GM08714 (cell line): ENCODE measurements around the gene UNC5B.

Experiments
- H3K4me3 ChIP-seq: fragments of 200-500 bp; sonication (Bioruptor generic); 2 replicates; pipeline ENCODE4 v1.5.1; 2014; ENCODE audit warnings: mild to moderate bottlenecking, low read length, inconsistent platforms
- ZNF274 ChIP-seq: IDR thresholded peaks from 2 replicates; pipeline ENCODE4 v1.6.1; 2012; ENCODE audit warnings: mild to moderate bottlenecking, low read depth, low read length

Gene UNC5B

GRCh38 chr10:71245420-71246325, 33.3 kb downstream of the UNC5B start:
- H3K4me3 ChIP-seq = no peak overlapping the region
- TF ChIP-seq ZNF274 = no peak

DNA sequence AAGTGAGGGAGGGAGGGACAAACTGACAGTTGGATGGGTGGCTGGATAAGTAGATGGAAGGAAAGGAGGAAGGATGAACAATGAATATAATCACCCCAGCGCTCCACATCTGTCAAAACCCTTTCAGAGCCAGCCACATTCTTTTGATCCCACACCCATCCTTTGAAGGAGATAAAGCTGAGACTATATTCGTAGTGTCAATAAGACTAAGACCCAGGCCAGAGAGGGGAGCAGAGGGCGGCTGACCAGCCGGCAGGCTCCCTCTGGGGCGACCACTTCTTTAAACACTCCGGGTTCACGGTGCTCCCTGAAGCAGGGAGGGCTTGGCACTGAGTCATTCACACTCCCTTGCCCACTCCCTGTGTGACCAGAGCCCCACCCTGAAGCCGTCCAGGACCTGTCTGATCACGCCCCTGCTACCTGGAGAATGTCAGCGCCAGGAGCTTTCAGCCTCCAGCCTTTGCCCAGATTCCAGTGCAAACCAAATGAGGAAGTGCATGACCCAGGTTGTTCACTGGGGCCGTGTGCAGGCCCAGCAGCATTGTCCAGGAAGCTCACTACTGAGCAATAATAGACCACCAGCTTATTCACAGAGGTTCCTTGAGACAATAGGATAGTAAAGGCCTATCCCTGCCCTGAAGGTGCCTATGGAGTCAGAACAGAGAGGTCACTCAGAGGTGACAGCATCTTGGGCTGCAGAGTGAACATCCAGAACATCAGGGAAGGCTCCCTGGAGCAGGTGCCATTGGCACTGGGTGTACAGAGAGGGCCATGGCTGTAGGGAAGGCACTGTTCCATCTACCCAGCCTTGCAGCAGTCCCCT, 34.4 kb downstream of the UNC5B start:
- no peak for TF ChIP-seq ZNF274
- no peak overlapping the region for H3K4me3 ChIP-seq

GRCh38 chr10:71247414-71247705, 35.0 kb downstream of the UNC5B start:
- H3K4me3 ChIP-seq = no peak overlapping the region
- no peak for TF ChIP-seq ZNF274

GRCh38 chr10:71247804-71248203, 35.4 kb downstream of the UNC5B start:
- no peak overlapping the region for H3K4me3 ChIP-seq

DNA sequence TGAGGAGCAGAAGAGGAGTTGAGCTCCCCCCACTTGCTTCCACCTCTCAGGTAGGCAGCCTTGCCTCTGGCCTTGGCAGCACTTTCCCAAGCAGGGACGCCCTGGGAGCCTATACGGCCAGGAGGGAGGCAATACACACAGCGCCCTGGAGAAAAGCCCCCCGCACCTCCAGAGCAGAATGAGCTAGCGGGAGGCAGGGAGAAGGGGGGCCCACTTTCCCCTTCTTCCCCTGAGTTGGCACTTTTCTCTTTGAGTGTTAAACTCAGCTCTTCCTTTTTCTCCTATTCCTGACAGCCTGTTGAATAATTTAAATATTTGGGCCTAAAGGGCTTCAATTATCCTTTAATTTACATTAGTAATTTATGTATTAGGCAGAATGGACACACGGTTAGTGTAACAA, 35.8 kb downstream of the UNC5B start:
- no peak for TF ChIP-seq ZNF274
- no peak overlapping the region for H3K4me3 ChIP-seq

More at GRCh38 chr10:71247804-71248203, 35.4 kb downstream of the UNC5B start:
- TF ChIP-seq ZNF274 = no peak

GRCh38 chr10:71249996-71250395, 37.6 kb downstream of the UNC5B start:
- TF ChIP-seq ZNF274 = no peak
- H3K4me3 ChIP-seq = no peak overlapping the region

GRCh38 chr10:71250405-71250804, 38.0 kb downstream of the UNC5B start:
- no peak for TF ChIP-seq ZNF274
- H3K4me3 ChIP-seq = no peak overlapping the region

- no peak for TF ChIP-seq ZNF274
- H3K4me3 ChIP-seq = no peak overlapping the region
Observed at GRCh38 chr10:71250842-71251241, 38.5 kb downstream of the UNC5B start.

DNA sequence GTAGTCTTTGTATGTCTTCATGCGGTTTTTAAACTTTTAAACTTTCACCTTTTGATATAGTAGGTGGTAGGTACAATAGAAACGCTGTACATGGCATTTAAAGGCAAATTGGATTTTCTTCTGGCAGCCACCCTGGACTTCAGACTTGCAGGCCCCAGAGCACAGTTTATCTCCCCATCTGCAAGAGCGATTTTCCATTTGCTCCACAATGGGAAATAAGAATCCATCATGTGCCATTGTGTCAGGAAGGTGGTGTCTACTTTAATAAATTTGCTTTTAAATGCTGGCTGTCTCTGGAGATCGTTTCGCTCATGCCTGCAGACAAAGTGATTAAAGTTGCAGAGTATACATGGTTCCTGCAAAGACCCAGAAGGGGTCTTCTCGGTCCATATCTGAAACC, 38.9 kb downstream of the UNC5B start:
- no peak for TF ChIP-seq ZNF274
- H3K4me3 ChIP-seq = no peak overlapping the region

DNA sequence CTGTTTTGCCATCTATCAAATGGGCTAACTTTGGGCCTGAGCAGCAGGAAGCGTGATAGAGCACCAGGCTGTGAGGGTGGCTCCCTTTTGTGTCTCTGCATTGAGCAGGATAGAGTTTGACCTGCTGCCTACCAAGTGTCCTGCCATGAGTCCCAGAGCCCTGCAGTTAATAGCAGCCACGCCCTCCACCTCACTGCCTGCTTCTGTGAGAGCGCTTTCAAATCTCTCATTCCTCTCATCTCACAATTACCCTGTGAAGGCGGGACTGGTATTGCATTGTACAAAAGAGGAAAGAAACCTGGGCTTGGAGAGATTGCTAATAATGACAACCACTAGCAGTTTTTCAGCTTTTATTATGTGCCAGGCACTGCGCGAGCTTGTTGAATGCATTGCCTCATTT, 39.9 kb downstream of the UNC5B start:
- no peak overlapping the region for H3K4me3 ChIP-seq
- no peak for TF ChIP-seq ZNF274

GRCh38 chr10:71253981-71254818, 41.8 kb downstream of the UNC5B start:
- no peak for TF ChIP-seq ZNF274
- no peak overlapping the region for H3K4me3 ChIP-seq

- TF ChIP-seq ZNF274 = no peak
- no peak overlapping the region for H3K4me3 ChIP-seq
Observed at GRCh38 chr10:71254834-71255549, 42.6 kb downstream of the UNC5B start.

- TF ChIP-seq ZNF274 = no peak
- no peak overlapping the region for H3K4me3 ChIP-seq
Observed at GRCh38 chr10:71255550-71255807, 43.1 kb downstream of the UNC5B start.
